ENCODE data around the gene ASAP2.

Gene ASAP2

DNA sequence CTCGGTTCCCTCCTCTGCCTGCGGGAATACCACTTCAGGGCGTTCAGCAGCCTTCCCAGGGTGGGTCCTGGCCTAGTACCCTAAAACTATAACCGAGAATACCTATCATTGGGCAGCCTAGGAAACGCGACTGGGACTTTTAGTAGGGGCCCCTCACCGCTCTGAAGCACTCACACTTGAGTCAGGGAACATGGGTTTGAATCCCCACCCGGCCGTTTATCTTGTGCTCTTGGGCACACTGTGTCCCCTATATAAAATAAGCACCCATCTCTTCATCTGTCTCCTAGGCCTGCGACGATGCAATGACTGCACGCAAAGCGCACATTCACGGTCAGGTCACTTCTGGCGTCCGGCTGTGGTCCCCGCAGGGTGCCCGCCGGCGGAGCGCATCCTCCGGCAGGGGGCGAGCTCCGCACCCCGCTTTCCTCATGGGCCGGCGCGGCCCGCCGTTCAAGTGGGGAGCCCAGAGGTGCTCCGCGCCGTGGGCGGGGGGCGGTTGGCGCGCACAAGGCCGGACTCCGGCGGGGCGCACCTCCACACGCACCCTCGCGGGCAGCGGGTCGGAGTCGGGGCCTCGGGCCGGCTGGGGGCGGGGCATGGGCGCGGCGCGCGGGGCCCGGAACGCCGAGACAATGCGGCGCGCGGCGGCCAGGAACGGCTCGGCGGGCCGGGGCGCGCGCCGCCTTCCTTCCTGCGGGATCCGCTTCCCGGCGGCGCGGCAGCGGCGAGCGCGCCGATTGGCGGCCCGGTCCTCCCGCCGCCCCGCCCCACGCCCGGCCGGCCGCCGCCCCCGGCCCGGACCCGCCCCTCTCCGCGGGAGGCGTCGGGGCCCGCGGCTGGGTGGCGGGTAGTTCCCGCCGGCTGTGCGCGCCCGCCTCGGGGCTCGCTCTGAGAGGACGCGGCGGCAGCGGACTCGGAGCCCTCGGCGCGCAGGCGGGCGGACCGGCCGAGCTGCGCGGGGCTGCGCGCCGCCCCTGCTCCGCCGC, at the start of gene ASAP2:
Gene ASAP2 (plus strand): TSS at position 850 of the 986 bp plus-strand sequence. CDS start 293 bp downstream, outside the sequence.
- peak; percentile 76 for DNase-seq

DNA sequence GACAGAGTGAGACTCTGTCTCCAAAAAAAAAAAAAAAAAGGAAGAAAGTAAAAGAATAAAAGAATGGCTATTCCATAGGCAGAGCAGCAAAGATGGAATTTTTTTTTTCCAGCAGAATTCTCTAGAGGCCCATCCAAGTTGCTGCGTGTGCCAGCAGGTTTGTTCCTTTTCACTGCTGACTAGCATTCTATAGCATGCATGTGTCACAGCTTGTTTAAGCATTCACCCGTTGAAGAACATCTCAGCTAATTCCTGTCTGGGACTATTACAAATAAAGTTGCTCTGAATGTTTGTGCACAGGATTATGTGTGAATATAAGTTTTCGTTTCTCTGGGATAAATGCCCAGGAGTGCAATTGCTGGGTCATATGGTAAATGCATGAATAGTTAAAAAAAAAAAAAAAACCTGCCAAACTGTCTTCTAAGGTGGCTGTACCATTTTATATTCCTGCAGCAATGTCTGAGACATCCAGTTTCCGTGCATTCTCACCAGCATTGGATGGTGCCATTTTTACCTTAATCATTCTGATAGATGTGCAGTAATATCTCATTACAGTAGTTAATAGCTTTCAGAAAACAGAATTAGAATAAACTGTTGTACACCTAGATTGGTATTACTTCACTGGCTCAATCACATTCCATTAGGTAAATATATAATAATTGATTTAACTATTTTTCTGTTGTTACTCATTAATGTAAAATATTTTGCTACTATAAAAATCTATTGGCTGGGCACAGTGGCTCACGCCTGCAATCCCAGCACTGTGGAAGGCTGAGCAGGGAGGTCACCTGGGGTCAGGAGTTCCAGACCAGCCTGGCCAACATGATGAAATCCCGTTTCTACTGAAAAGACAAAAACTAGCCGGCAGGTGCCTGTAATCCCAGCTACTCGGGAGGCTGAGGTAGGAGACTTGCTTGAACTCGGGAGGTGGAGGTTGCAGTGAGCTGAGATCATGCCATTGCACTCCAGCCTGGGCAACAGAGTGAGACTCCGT, 47.5 kb upstream of the ASAP2 start:
- no peak for DNase-seq

DNA sequence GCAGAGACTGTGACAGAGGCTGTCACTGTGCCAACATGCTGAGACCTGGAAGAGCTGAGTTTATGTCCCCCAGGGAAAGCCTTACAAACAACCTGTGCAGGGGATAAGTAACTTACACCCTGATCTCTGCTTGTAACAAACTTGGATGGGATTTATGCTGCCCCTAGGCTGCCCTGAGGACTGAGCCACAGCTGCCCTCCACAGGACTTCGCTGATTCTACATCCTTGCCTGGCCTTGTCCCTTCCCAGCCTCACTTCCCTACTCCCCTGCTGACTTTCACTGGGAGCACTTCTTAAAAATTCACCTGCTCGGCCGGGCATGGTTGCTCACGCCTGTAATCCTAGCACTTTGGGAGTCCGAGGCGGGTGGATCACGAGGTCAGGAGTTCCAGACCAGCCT, 45.9 kb upstream of the ASAP2 start:
- no peak for DNase-seq

DNA sequence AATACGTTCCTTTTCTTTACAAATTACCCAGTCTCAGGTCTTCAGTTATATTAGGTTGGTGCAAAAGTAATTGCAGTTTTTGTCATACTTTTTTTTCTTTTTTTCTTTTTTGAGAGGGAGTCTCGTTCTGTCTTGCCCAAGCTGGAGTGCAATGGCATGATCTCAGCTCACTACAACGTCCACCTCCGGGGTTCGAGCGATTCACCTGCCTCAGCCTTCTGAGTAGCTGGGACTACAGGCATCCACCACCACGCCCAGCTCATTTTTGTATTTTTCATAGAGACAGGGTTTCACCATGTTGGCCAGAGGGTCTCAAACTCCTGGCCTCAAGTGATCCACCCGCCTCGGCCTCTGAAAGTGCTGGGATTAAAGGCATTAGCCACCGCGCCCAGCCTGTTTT, 43.8 kb upstream of the ASAP2 start:
- DNase-seq = no peak

DNA sequence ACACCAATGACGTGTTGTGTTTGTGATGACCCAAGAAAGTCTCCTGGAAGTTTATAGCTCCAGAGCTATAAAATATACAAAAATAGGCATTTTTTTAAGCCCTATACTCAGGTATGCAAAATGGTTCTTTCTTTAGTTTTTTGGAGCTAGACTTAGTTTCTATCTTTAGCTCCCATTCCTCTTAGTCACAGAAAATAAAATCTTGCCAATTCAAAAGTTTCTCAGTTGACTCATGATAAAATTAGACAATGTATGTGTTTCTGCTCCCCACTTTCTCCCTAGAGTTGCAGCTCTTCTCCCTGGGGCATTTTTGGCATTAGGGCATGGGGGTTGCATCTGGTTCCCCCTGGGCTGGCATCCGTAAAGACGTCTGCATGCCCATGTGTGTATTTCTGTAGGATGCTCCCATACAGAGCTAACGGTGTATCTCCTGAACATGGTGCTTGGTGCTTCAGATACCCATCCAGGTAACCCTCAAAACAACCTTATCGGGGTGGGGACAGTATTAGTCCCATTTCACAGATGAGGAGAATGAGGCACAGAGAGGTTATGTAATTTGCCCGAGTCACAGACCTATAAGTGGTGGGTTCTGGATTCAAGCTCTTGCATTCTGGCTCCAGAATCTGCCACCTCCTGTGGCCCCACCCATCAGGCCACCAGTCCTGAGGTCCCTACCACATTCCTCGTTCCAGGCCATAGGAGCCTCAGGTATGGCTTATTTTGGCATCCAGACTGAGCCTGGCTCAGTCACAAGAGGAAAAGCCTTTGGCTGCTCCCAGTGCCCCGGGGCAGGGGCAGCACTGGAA, 43.1 kb upstream of the ASAP2 start:
- no peak for DNase-seq

DNA sequence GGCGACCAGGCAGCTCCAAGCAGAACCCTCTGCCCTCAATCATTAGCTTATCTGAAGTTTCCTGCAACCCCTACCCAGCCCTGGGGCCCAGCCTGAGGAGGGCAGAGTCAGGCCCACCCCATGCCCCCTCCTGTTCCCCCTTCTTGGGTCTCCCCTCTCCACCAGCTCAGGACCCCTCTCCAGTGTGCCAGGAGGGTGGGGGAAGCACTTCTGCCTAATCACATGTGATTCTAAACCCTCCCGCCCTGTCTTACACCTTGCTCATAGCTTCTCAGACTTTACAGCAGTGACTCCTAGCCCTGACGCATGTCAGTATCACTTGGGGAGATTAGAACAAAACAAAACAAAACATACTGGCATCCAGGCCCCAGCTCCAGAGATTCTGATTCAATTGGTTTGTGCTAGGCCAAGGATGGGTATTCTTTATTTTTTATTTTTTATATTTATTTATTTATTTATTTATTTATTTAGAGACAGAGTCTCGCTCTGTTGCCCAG, 42.5 kb upstream of the ASAP2 start:
- no peak for DNase-seq

DNA sequence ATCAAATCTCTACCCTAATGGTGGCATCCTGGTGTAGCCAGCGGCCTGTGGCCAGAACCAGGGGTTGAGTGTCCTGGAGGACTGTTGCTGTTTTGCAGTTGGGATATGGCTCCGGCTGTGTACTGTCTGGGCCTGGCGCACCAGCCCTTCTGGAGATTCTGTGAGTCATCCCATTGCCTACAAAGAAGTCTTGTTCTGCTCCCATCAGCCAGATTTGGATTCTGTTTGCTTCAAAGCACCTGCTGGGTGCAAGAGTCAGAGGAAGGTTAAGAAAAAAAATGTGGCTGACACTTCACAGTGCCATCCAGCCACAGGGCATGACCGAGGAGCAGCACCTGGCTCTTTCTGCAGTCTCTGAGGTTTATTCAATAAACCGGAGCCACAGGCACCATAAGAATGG, 41.0 kb upstream of the ASAP2 start:
- DNase-seq = no peak

DNA sequence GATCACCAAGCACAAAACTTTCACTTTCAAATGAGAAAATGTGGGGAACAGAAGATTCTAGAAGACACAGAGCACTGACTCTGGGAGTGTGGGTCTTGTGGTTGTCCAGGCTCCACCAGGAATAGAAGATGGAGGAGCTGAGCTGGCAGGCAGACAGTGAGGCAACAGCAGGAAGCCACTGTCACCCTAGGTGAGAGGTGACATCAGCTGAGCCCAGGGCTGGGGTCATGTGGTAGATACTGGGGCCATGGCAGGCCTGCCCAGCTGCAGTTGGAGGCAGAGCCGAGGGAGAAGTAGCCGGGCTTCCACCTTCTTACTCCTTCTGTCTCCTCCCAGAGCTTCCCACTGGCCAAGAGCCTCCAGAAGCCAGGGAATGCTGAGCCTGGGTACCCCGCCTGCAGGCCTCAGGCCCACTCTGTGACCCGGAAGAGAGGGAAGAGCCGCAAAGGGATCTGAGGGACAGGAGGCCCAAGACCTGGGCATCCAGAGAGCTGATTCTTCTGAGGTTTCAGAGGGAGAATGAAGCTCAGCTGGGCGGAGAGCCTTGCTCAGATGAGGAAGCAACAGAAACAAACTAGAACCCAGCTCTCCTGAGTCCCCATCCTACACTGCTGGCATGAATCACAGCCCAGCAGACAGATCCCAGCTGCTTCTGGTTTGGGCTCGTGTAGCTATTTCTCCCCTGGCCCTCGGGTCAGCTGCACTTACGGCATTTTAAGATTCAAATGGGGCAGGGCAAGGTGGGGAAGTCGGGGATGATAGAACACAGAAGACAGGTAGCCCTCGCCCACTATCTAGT, 39.8 kb upstream of the ASAP2 start:
- DNase-seq = no peak

DNA sequence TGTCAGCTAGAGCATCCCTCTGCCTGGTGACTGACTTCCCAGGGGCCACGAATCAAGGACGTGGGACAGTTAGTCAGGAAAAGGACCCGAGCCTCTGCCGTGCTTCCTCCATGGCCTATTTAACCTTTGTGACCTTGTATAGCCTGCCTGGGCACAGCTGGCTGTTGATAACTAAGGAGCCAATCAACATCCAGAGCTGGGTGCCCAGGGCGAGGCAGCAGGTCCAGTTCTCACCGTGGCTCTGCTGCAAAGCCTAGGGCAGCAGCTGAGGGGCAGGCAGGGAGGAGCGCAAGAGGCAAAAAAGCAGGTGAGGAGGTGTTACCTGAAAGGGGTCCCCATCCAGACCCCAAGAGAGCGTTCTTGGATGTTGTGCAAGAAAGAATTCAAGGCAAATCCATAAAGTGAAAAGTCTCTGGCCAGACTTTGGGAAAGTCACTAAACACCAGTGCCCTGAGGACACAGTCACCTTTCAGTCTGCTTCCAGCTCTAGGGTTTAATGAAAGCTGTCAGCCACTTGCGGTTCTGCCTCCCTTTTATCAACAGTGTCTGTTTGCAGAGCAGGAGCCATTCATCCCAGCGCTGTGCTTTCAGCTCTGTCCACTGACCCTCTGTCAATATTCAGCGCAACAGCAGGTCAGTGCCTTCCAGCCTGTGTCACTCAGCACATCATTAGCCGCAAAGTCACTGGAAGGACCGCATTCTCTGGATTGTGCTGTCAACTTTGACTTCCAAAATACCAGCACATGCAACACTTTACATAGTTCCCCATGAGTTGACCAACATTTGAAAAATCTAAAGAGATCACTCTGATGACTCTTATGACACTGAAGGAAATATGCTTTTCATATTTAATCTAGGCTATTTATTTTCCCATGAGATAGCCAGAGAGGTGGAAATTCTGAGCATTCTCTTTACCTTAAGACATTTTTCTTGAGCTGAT, 38.6 kb upstream of the ASAP2 start:
- no peak for DNase-seq

DNA sequence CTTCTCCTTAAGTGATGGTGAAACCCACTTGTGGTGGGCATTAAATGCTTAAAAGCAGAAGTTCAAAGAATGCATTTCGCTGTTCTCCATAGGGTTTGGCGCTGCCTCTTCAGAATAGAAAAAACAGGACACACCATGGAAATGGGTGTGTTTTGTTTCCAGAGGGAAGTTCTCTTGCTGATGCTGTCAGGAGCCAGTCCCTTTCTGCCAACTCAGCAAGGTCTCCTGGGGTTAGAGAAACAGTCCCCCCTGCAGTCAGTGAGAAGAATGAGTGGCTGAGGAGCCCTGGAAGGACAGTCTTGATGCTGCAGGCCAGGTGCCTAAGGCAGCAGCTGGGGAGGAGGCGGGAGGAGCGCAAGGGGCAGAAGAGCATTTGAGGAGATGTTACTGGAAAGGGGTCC, 37.8 kb upstream of the ASAP2 start:
- no peak for DNase-seq

DNA sequence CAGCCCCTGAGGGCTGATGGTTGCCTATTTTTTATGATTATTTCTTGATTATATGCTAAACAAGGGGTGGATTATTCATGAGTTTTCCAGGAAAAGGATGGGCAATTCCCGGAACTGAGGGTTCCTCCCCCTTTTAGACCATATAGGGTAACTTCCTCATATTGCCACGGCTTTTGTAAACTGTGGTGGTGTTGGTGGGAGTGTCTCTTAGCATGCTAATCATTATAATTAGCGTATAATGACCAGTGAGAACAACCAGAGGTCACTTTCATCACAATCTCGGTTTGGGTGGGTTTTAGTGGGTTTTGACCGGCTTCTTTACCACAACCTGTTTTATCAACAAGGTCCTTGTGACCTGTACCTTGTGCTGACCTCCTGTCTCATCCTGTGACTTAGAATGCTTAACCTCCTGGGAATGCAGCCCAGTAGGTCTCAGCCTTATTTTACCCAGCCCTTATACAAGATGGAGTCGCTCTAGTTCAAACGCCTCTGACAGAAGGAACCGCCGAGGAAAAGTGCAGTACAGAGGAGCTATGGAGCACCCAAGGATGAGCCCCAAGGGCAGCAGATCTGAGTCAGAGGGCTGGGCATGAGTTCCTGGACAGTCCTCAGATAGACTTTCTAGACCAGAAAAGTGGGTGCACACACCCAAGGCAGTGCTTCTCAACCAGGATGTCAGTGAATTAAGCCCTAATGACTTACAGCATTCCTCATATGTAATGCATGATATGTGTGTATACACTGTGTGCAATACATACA, 37.1 kb upstream of the ASAP2 start:
- no peak for DNase-seq

DNA sequence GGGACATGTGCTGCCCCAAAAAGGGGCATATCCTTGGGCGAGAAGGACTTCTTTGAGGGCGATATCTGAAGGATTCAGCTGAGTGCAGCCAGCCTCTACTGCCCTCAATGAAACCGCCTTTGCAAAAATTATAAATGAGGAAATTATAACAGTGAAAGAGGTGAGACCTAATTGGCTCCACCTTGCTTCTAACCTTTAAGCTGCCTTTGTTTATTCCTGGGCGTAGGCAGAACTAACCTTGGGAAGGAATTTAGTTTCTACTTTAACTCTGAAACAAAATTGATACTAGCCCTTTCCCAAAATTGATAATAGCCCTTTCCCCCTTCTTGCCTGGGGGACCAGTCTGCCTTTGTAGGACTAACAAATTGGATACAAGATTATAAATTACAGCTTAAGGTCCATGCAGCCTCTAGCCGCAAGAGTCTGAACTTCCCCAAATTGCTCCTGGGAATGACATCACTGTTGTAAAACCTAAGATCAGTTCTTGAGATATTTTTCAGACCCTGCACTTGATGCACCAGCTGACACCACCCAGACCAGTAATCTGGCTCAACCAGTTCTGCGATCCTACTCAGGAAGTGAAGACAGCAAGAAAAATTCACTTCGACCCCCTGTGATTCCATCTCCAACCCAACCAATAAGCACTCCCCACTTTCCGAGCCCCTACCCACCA, 36.0 kb upstream of the ASAP2 start:
- no peak for DNase-seq

DNA sequence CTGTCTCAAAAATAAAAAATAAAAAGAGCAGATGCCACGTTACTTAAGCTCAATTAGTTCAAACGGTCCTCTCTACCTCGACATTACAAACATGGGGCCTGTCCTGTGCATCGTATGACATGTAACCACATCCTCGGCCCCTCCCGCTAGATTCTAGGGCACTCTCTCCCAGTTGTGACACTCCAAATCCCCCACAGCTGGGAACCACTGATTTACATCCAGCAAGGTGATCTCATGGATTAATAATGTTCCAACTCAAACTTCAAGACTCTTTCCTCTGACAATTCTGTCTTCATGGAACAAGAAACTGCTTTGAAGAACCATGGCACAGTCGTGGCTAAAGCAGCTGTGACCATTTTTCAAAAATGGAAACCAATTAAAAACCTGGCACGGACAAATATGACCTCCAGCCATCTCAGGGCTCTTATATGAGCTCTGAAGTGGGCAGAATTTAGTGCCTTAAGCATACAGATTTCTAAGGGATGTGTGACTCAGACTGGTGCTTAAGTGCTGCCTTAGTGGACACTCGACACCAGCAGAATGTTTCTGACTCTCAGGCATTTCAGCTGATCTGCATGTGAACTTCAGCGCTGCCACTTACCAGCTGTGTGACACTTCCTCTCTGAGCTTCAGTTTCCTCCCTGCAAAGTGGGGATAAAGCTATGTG, 31.7 kb upstream of the ASAP2 start:
- no peak for DNase-seq

DNA sequence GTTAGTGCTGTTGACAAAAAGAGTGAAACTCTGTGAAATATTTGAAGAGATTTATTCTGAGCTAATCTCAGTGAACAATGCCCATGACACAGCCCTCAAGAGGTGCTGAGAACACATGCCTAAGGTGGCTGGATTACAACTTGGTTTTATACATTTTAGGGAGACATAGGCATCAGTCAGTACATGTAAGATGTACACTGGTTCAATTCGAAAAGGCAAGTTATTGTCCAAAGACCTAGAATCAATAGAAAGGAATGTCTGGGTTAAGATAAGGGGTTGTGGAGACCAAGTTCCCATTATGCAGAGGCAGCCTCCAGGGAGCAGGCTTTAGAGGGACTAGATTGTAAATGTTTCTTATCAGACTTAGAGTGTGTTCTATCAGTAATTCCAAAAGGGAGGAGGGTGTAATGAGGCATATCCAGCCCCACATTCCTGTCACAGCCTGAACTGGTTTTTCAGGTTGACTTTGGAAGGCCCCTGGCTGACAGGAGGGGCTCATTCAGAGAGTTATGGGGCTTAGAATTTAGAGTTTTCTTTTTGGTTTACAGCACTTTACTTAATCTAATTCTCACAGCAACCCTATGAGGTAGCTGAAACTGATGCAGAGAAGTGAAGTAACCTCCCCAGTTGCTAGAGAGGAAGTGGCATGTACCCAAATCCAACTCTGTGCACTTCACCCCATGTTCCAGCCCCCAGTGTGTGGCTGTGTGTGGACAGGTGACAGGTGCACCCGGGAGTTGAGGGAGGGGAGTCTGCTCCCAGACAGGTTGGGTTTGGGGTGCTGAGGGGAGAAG, 28.3 kb upstream of the ASAP2 start:
- DNase-seq = no peak

DNA sequence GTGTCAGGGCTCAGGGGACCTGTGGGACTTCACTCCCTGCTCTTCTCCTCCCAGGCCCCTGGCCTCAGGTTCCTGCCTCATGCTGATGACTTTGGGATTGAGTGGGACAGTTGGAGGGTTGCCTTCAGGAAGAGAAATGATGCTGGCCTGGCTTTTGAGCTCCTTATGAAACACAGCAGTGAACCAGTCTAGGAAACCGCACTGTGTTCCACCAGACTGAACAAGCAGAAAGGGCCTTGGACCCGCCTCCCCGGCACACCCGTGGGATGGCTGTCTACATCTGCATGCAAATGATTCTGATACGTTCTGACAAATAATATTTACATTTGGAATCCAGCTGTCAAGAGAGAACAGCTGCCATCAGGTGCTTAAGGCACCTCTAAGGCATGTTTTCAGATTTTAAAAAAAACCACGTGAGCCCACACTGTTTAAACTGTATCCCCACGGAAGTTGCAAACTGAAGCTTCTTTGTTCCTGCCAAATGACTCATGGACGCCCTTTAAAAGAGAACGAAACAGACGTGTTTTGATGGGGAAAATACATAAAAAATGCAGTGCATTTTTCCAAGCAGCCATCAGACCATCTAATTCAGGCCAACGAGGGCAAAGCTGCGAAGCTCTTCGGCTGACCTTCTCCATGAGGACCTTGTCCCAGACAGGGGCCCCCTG, 27.6 kb upstream of the ASAP2 start:
- peak; percentile 64 for DNase-seq

DNA sequence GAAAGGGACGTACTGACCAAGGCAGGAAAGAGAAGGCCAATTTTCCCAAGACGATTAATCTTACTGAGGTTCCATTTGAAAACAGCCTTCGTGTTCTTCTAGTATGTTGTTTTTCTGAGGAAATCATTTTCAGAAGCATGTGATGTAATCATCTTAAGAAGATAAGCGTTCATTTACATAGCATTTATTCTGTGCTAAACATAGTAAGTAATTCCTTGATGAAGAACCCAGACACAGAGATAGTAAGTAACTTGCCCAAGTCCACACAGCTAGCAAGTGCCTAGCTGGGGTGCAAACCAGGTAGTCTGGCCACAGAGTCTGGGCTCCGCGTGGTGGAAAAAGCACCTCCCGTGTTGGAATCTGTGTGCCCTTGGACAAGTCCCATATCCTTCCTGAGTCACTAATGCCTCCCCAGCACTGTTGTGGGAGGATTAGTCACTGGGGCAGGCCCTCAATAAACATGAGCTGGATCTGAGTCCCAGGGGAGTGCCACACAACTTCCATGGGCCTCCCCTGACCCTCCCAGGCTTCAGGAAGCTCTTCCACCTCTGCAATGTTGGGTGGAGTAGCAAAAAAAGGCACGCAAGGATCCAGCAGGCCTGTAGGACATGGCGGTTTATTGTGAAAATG, 26.9 kb upstream of the ASAP2 start:
- DNase-seq = no peak

Measured in left hindlimb (tissue), 1 donor.